CD4-positive, alpha-beta memory T cell (primary cell): ENCODE data around the gene POLE2. TPM values are rescaled to one million over a fixed set of nuclear protein-coding genes. Genes with fewer than 3 reads are reported as not detected.

Experiments used
- CTCF ChIA-PET: fragments of 350-600 bp; sonication (Branson Sonifier 250); formaldehyde crosslinking; loops from one replicate; lab custom pipeline; 2021; ENCODE audit warnings: inconsistent platforms; ENCODE audit not compliant: partially characterized antibody; lab: Charles Lee
- POLR2A ChIA-PET: fragments of 350-600 bp; sonication (Branson Sonifier 250); formaldehyde crosslinking; loops from one replicate; lab custom pipeline; 2021; ENCODE audit not compliant: partially characterized antibody; lab: Charles Lee
- DNase-seq, 5 donors: peaks; one replicate each; pipeline versions ENCODE4 v3.0.0 to v3.0.0-alpha.2; 2020 to 2022; ENCODE audit warnings: mixed read lengths in 1 of 5
- H3K27ac ChIP-seq: one replicate; pipeline ENCODE4 v1.7.0; 2013; ENCODE audit warnings: low read depth, low read length
- H3K27me3 ChIP-seq: 2 replicates; pipeline ENCODE4 v1.7.0; 2013; ENCODE audit warnings: mild to moderate bottlenecking, low read length, moderate library complexity; ENCODE audit not compliant: insufficient read depth
- H3K36me3 ChIP-seq: 2 replicates; pipeline ENCODE4 v1.7.0; 2013; ENCODE audit warnings: mild to moderate bottlenecking, low read length, moderate library complexity; ENCODE audit not compliant: insufficient read depth
- H3K4me1 ChIP-seq: 2 replicates; pipeline ENCODE4 v1.7.0; 2013; ENCODE audit warnings: mild to moderate bottlenecking, low read length, moderate library complexity; ENCODE audit not compliant: insufficient read depth
- H3K4me3 ChIP-seq, 2 donors: one replicate each; pipeline ENCODE4 v1.7.0; 2013; ENCODE audit warnings: low read length in 2 of 2, mild to moderate bottlenecking in 1 of 2
- H3K9me3 ChIP-seq, 2 donors: one replicate each; pipeline ENCODE4 v1.7.0; 2013; ENCODE audit warnings: low read length in 2 of 2, control low read depth in 1 of 2; ENCODE audit not compliant: control insufficient read depth in 1 of 2
- H3K27ac Mint-ChIP-seq, 7 donors: one replicate each; pipeline ENCODE4 v1.8.0; 2020 to 2021; ENCODE audit warnings: mixed read lengths in 7 of 7, mild to moderate bottlenecking in 6 of 7, inconsistent platforms in 3 of 7, moderate library complexity in 3 of 7
- H3K27me3 Mint-ChIP-seq, 2 donors: one replicate each; pipeline ENCODE4 v1.8.0; 2020 to 2021; ENCODE audit warnings: mixed read lengths in 2 of 2
- H3K36me3 Mint-ChIP-seq, 2 donors: one replicate each; pipeline ENCODE4 v1.8.0; 2020 to 2021; ENCODE audit warnings: mixed read lengths in 2 of 2, inconsistent platforms in 1 of 2, mild to moderate bottlenecking in 1 of 2
- H3K4me1 Mint-ChIP-seq, 4 donors: one replicate each; pipeline ENCODE4 v1.8.0; 2020 to 2021; ENCODE audit warnings: mixed read lengths in 4 of 4, mild to moderate bottlenecking in 1 of 4
- H3K4me3 Mint-ChIP-seq, 8 donors: one replicate each; pipeline ENCODE4 v1.8.0; 2020 to 2021; ENCODE audit warnings: mixed read lengths in 8 of 8, mild to moderate bottlenecking in 7 of 8, moderate library complexity in 6 of 8, inconsistent platforms in 3 of 8
- H3K9me3 Mint-ChIP-seq, 8 donors: one replicate each; pipeline ENCODE4 v1.8.0; 2020 to 2021; ENCODE audit warnings: mixed read lengths in 8 of 8, mild to moderate bottlenecking in 5 of 8, inconsistent platforms in 3 of 8, moderate library complexity in 1 of 8
- intact Hi-C: fragments of 100-400 bp; cut with micrococcal nuclease; formaldehyde crosslinking; loops from one replicate; pipeline ENCODE4 v1.15.1; 2023
- polyA plus RNA-seq, 2 donors: library from polyadenylated mRNA; unstranded; fragments of 300-500 nt; fragmentation: Illumina TruSeq; gene quantifications; one replicate each; pipeline ENCODE4 v1.2.3, GENCODE V29; 2021
- total RNA-seq, 2 experiments: library from RNA; stranded (reverse); gene quantifications; one replicate each; pipeline ENCODE4 v1.2.3, GENCODE V29; 2021

The POLE2 gene
- total and polyA plus RNA-seq, 4 experiments from 2014 or later = 1.6 to 3.1 (median 2.0) TPM

DNA sequence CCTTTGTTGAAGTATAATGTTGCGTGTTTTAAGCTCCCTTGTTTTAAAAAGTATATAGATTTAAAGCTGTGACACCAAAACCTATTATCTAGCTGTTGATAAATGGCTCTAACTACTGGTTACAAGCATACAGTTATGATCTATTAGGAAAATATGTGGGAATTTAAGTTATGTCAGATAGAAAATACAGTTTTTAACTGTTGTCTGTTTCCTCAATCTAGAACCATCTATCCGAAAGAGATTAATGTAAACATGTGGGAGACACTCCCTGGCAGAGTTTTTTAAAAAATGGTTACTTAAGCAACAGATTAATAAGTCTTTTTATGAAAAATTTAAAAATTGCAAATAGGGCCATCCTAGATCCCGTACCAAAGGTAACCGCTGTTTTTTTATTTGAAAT, 75.8 kb downstream of the POLE2 start:
- H3K27ac Mint-ChIP-seq = no peak overlapping the region
- H3K9me3 ChIP-seq = no peaks in the 10 kb centered on the region
- no peak overlapping the region for H3K4me3 Mint-ChIP-seq
- ChIA-PET POLR2A (interaction anchor here (0.6 to 4.5 kb wide), 2 partner anchors 8 to 287 kb away, joined by 5 to 21 read pairs; partner anchors contain the start of genes MGAT2 and RPL36AL), CTCF (interaction anchor here (1.2 to 3.1 kb wide), 2 partner anchors 8 to 22 kb away, joined by 3 to 9 read pairs; partner anchors contain the start of genes MGAT2 and RPL36AL)
- H3K4me3 ChIP-seq = no peak overlapping the region
- H3K4me1 Mint-ChIP-seq = peaks cover 0 to 12% (median 4%) of the 10 kb centered on the region in 4 donors
- H3K36me3 ChIP-seq = no peaks in the 10 kb centered on the region
- H3K9me3 Mint-ChIP-seq = no peaks in the 10 kb centered on the region
- no peaks in the 10 kb centered on the region for H3K27me3 ChIP-seq
- DNase-seq = no peak
- no peak overlapping the region for H3K27ac ChIP-seq
- peaks cover under 1 to 18% of the 10 kb centered on the region in 2 donors for H3K36me3 Mint-ChIP-seq
- H3K27me3 Mint-ChIP-seq = no peaks in the 10 kb centered on the region
- H3K4me1 ChIP-seq = peaks cover 3% of the 10 kb centered on the region
- intact Hi-C loops = no loop called here

DNA sequence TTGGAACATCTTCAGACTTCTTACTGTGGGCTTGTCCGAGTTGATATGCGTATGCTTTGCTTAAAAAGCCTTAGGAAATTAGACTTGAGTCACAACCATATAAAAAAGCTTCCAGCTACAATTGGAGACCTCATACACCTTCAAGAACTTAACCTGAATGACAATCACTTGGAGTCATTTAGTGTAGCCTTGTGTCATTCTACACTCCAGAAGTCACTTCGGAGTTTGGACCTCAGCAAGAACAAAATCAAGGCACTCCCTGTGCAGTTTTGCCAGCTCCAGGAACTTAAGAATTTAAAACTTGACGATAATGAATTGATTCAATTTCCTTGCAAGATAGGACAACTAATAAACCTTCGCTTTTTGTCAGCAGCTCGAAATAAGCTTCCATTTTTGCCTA, 80.4 kb downstream of the POLE2 start:
- H3K4me1 Mint-ChIP-seq = peaks cover 0 to 14% (median 4%) of the 10 kb centered on the region in 4 donors
- intact Hi-C loops = no loop called here
- peak overlapping the region in 1 of 7 donors; percentile 69 for H3K27ac Mint-ChIP-seq
- Histone ChIP-seq H3K9me3 (no peaks in the 10 kb centered on the region), H3K4me3 (no peak overlapping the region), H3K27me3 (no peaks in the 10 kb centered on the region), H3K27ac (no peak overlapping the region), H3K4me1 (no peaks in the 10 kb centered on the region), H3K36me3 (no peaks in the 10 kb centered on the region)
- peaks cover 3 to 18% of the 10 kb centered on the region in 2 donors for H3K36me3 Mint-ChIP-seq
- no peak overlapping the region for H3K4me3 Mint-ChIP-seq
- H3K27me3 Mint-ChIP-seq = no peaks in the 10 kb centered on the region
- DNase-seq = no peak
- no peaks in the 10 kb centered on the region for H3K9me3 Mint-ChIP-seq
- CTCF ChIA-PET = interaction anchor here (1.0 to 2.0 kb wide), 4 partner anchors 9 to 245 kb away, joined by 3 to 10 read pairs (median 3); partner anchors contain the start of genes LRR1, MGAT2, NEMF and RPL36AL
- POLR2A ChIA-PET = interaction anchor here (1.0 kb wide), 1 partner anchor 13 kb away, joined by 5 read pairs; the partner anchor contains the start of genes MGAT2 and RPL36AL

DNA sequence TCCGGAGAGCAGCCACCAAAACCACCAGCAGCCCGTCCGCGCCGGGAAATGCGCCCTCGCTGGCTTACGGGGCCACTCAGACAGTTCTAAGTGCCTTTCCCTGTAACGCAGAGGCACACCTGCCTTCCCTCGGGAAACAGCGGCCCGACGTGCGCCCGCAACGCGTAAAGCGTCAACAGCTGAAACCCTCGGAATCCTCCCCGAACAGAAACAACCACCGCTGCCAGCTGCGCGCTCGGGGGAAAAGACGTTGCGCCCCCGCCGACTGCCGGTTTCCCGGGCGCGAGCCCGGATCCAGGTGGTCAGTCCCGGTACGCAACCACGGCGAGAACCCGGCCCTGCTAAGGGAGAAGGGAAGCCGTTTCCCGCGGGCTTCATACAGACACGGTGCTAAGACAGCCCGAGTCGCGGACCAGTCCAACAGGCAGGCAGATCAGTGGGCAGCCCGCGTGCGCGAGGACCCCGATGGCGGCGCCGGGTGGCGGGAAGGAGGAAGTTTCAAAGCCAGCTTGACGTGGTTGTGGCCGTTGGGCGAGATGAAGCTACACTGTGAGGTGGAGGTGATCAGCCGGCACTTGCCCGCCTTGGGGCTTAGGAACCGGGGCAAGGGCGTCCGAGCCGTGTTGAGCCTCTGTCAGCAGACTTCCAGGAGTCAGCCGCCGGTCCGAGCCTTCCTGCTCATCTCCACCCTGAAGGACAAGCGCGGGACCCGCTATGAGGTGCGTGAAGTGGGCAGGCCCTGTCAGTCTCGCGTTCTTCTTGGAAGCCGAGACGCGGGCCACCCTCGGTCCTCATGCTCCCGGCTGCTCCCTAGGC, 89.3 kb downstream of the POLE2 start, which contains the start of gene LRR1:
Gene LRR1, plus strand, starts transcription at position 456 of the 816 bp plus-strand sequence. Its CDS starts 81 bp downstream, at position 537.
- H3K4me3 Mint-ChIP-seq = peak within 1 kb of the TSS; percentile 92 to 100 (median 98)
- CTCF ChIA-PET = interaction anchor here (0.6 to 2.8 kb wide), 8 partner anchors 9 to 142 kb away, joined by 3 to 20 read pairs (median 6); partner anchors contain the start of genes MGAT2, RPL36AL and RPS29
- peak within 1 kb of the TSS; percentile 93 to 99 (median 98) for H3K27ac Mint-ChIP-seq
- POLR2A ChIA-PET = interaction anchor here (1.0 to 5.7 kb wide), 18 partner anchors 11 to 765 kb away, joined by 3 to 144 read pairs (median 8); partner anchors contain the start of genes DMAC2L, DNAAF2, KLHDC2 and L2HGDH
- H3K4me3 ChIP-seq = peak within 1 kb of the TSS; percentile 70 to 97
- H3K9me3 ChIP-seq = no peaks in the 10 kb centered on the region
- intact Hi-C loops = loop anchor here (1.0 kb wide), 4 partner anchors 12 to 170 kb away; partner anchors contain the start of genes KLHDC2, MGAT2, RPL36AL and RPS29
- peak; percentile 84 to 93 (median 87) for DNase-seq
- H3K4me1 Mint-ChIP-seq = peaks cover 9 to 38% (median 25%) of the 10 kb centered on the region in 4 donors
- peak within 1 kb of the TSS; percentile 90 for H3K27ac ChIP-seq
- peaks cover 0 to 20% of the 10 kb centered on the region in 2 donors for H3K36me3 Mint-ChIP-seq
- H3K27me3 Mint-ChIP-seq = no peaks in the 10 kb centered on the region
- H3K4me1 ChIP-seq = peaks cover 9% of the 10 kb centered on the region
- no peaks in the 10 kb centered on the region for H3K27me3 ChIP-seq
- H3K36me3 ChIP-seq = no peaks in the 10 kb centered on the region
- H3K9me3 Mint-ChIP-seq = no peaks in the 10 kb centered on the region

DNA sequence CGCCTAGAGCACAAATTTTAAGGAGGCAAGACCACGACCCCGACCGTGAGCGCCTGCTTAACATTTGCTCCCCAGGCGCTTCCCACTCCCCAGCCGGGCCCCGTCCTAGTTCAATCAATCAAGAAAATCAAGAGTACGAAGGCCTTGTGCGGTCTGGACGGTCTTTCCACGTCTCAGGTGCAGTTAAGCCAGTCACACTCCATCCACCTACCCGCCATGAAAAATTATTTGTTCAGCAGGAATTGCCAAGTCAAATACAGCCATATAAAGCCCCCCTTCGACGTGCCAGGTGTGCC, 89.9 kb downstream of the POLE2 start:
- H3K4me3 ChIP-seq = peak overlapping the region; percentile 70 to 97

DNA sequence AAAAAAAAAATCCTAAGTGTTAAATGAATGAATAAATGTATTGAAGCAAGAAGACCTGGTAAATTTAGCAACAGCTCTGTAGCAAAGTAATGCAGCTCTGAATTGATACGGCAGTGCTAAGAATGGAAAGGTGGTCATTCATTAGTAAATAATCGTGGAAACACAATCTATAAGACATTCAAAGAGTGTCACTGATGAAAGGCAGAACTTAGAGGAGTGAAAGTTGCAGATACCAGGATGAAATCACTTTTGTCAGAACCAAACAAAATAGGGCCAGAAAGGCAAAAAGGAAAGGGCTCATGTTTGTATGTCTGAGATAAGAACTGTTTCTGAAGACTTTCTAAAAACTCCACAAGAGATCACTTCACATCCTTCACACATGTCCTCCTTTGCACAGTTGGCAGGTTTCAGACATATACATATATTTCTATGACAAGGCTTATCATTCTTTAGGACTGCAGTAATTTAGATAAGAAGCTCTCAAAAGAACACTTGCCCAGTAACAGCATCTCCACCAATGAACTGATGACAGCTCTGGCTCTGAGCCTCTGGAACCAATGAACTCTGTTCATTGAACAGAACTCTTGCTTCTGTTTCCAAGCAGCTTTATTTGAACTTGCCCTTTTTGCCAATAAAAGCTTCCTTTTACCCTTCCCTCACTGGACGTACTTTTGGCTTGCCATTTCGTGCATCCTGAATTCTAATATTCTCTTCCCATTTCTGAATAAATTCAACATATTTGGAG, 93.5 kb downstream of the POLE2 start:
- no peaks in the 10 kb centered on the region for H3K36me3 ChIP-seq
- Mint-ChIP-seq H3K9me3 (no peaks in the 10 kb centered on the region), H3K4me1 (peaks cover 1 to 26% (median 15%) of the 10 kb centered on the region in 4 donors), H3K27me3 (no peaks in the 10 kb centered on the region), H3K27ac (peak overlapping the region in 1 of 7 donors; percentile 12), H3K4me3 (no peak overlapping the region), H3K36me3 (peaks cover 0 to 13% of the 10 kb centered on the region in 2 donors)
- no peak overlapping the region for H3K4me3 ChIP-seq
- CTCF ChIA-PET = interaction anchor here (1.8 to 2.1 kb wide), 3 partner anchors 8 to 40 kb away, joined by 4 to 17 read pairs (median 9); partner anchors contain the start of genes MGAT2, RPL36AL and RPS29
- no peaks in the 10 kb centered on the region for H3K9me3 ChIP-seq
- POLR2A ChIA-PET = interaction anchor here (1.0 to 5.7 kb wide), 2 partner anchors 8 to 26 kb away, joined by 3 to 144 read pairs; partner anchors contain the start of genes RPL36AL and RPS29
- no peaks in the 10 kb centered on the region for H3K27me3 ChIP-seq
- no peak for DNase-seq
- no peak overlapping the region for H3K27ac ChIP-seq
- intact Hi-C loops = no loop called here
- peaks cover 9% of the 10 kb centered on the region for H3K4me1 ChIP-seq

More for the DNA sequence above, 89.9 kb downstream of the POLE2 start:
- Histone ChIP-seq H3K9me3 (no peaks in the 10 kb centered on the region), H3K4me1 (peaks cover 9% of the 10 kb centered on the region), H3K27ac (peak overlapping the region; percentile 90), H3K36me3 (no peaks in the 10 kb centered on the region), H3K27me3 (no peaks in the 10 kb centered on the region)
- CTCF ChIA-PET = interaction anchor here (1.3 to 2.8 kb wide), 5 partner anchors 10 to 136 kb away, joined by 3 to 20 read pairs (median 14); partner anchors contain the start of genes MGAT2, RPL36AL and RPS29
- Mint-ChIP-seq H3K4me3 (peak overlapping the region; percentile 92 to 100 (median 98)), H3K4me1 (peaks cover 9 to 38% (median 25%) of the 10 kb centered on the region in 4 donors), H3K27ac (peak overlapping the region; percentile 93 to 99 (median 98)), H3K27me3 (no peaks in the 10 kb centered on the region), H3K9me3 (no peaks in the 10 kb centered on the region), H3K36me3 (peaks cover 0 to 19% of the 10 kb centered on the region in 2 donors)
- POLR2A ChIA-PET = interaction anchor here (1.0 to 5.7 kb wide), 15 partner anchors 11 to 766 kb away, joined by 3 to 144 read pairs (median 9); partner anchors contain the start of genes DNAAF2, KLHDC2, MGAT2 and NEMF
- intact Hi-C loops = loop anchor here (1.0 kb wide), 4 partner anchors 12 to 170 kb away; partner anchors contain the start of genes KLHDC2, MGAT2, RPL36AL and RPS29
- DNase-seq = no peak
